NCI-H524 (cell line): ENCODE measurements around the gene NUDT3.
"Not testable (repeated sequence)": the region's sequence is repeated elsewhere in the genome, so short reads cannot be mapped to it uniquely, and the experiment has no call there.

Experiments used
- DNase-seq, 2 experiments: peaks; one replicate each; lab custom pipeline; 2025; lab: John Stamatoyannopoulos, UW

The NUDT3 gene

DNA sequence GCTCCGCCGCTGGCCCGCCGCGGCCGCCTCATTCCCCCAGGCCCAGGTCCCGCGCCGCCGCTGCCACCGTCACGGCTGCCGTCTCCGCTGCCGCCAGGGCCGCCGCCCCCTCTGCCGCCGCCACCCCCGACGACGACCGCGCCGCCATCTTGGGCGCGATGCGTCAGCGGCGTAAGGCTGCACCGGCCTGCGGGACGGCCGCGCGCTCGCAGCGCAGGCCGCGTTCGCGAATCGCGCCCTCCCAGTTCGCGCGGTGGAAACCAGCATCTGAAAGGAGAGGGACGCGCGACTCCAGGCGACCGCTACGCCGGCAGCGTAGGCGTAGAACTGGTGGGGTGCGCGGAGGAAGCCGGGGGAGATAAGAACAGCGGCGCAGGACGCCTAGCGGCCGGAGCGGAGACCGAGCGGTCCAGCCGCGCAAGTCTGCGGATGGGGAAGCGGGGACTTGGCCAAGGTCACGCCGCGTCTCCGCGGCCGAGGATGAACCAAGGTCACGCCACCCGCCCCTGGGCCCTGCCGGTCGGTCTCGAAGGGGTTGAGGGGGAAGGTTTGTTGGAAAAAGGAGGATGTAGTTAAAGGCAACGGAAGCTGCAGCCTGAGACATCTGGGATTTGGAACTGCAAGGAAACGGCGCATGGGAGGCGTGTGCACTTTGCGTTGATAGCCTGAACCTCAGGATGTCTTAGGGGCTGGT, at the start of gene NUDT3:
Gene NUDT3 (minus strand): TSS at position 173 of the 694 bp plus-strand sequence. CDS start 307 bp downstream, outside the sequence.
- DNase-seq, result peak; percentile 92

DNA sequence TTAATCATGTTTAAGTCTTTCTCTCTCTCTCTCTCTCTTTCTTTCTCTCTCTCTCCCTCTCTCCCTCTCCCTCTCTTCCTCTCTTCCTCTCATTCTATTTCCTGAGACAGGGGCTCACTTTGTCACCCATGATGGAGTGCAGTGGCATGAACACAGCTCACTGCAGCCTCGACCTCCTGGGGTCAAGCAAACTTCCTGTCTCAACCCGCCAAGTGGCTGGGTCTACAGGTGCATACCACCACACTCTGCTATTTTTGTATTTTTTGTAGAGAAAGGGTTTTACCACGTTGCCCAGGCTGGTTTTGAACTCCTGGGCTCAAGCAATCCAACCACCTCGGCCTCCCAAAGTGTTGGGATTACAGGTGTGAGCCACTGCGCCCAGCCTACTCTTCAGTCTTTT, 49.1 kb upstream of the NUDT3 start:
- no peak for DNase-seq

DNA sequence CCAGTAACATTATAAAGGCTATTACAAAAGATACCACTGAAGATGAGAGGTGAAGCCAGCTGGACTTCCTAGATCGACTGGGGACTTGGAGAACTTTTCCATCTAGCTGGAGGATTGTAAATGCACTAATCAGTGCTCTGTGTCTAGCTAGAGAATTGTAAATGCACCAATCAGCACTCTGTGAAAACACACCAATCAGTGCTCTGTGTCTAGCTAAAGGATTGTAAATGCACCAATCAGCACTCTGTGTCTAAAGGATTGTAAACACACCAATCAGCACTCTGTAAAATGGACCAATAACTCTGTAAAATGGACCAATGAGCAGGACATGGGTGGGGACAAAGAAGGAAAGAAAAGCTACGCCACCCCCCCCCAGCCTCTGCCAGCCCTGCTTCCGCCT, 47.0 kb upstream of the NUDT3 start:
- DNase-seq, result no peak

DNA sequence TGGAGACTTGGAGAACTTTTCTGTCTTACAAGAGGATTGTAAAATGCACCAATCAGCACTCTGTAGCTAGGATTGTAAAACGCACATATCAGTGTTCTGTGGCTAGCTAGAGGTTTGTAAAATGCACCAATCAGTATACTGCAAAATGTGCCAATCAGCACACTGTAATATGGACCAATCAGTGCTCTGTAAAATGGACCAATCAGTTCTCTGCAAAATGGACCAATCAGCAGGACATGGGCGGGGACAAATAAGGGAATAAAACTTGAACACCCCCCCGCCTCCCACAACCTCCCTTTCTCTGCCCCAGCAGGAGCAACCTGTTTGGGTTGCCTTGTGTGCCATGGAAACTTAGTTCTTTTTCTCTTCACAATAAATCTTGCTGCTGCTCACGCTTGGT, 46.2 kb upstream of the NUDT3 start:
- DNase-seq, result no peak

DNA sequence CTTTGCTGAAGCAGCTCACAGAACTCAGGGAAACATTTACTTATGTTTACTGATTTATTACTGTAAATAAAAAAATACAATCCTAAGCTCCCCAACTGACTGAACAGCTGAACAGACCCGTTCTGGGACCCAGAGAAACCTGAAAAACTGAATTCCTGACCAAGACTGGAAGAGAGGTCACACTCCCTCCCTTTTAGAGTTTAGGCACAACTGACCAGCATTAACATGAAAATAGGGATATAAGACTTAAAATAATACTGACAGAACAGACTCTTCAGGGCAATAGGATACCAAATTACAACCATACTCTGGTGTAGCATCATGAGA, 45.1 kb upstream of the NUDT3 start:
- DNase-seq, result no peak

DNA sequence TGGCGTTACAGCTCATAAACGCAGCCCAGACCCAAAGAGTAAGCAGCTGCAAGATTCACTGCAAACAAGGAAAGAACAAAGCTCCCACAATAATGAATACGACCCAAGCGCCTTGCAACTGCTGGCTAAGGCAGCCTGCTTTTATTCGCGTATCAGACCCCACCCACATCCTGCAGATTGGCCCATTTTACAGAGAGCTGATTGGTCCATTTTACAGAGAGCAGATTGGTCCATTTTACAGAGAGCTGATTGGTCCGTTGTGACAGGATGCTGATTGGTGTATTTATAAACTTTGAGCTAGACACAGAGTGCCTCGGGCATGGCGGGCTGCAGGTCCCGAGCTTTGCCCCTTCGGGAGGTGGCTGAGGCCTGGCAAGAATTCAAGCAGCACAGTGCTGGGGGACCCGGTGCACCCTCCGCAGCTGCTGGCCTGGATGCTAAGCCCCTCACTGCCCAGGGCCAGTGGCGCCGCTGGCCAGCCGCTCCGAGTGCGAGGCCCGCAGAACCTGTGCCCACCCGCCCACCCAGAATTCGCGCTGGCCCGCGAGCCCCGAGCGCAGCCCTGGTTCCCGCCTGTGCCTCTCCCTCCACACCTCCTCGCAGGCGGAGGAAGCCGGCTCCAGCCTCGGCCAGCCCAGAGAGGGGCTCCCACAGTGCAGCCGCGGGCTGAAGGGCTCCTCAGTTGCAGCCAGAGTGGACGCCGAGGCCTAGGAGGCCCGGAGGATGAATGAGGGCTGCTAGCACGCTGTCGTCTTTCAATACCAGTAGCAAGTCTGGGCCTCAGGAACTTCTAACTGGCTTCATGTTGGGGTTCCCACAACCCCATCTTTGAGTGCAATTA, 44.6 kb upstream of the NUDT3 start:
- DNase-seq, result no peak

DNA sequence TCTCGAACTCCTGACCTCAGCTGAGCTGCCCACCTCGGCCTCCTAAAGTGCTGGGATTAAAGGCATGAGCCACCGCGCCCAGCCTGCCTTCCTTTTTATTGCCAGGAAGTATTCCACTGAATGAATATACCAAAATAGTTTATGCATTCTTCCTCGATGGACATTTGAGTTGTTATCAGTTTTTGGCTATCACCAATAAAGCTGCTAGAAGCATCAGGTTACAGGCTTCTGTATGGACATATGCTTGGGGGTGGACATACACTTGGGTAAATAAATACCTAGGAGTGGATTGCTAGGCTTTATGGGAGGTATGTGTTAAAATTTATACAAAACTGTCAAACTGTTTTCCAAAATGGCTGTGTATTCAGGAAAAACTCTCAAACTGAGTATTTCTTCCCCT, 43.4 kb upstream of the NUDT3 start:
- no peak for DNase-seq

DNA sequence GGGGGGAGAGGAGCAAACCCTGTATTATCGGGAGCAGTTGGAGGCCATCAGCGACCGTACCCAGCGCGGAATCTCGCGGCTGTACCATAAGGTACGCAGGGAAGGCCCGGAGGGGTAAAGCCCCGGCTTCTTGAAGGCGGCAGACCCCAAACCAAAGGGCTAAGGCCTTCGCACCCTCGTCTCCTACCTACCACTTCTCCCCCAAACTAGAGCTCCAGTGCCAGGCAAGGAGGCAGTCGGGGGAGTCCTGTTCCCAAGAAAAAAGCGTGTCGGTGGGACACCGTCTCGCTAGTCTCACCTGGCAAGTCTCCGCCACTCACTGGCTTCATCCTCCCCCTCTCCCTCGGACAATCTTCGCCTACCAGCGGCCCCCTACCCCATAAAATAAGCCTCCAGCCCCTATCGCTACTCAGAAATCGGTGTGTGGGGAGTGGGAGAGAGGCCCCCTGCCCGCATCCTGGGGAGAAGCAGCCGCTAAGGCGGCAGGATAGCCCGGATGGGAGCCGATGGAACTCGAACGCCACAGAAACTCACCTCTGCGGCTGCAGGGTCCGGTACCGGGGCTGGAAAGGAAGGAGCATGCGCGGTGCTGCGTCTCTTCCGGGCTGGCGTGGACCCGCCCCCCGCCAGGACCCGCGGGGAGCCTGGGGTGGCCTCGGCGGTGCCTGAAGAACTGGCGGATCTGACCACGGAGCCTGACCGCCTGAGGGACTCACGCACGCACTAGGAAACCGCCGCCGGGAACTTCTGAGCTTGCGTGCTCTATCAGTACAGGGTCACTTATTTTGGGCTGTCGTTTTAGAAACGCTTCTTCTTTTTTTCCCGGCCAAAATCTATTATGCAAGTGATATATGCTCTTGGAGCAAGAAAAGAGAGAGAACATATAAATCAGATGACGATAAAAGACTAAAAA, 33.3 kb upstream of the NUDT3 start, which contains the start of gene RPS10:
Gene RPS10 (minus strand): TSS at position 572 of the 913 bp plus-strand sequence. CDS start 848 bp downstream, outside the sequence.
- DNase-seq, result peak; percentile 86 to 93

DNA sequence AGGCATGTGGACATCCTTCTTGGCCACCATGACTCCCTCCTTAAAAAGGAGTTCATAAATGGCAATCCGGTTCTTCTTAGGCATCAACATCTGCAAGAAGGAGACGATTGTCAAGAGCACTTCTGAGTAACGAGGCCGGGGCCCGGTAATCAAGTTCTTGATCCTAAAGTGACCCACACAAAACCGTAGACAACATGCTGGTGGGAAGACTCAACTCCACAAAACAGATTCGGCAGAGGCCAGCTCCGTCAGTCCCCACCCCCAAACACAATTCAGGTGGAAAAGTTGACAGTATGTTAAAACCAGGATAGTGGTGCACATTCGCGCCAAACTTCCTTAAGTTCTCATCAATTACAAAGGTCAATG, 32.6 kb upstream of the NUDT3 start:
- no peak for DNase-seq

DNA sequence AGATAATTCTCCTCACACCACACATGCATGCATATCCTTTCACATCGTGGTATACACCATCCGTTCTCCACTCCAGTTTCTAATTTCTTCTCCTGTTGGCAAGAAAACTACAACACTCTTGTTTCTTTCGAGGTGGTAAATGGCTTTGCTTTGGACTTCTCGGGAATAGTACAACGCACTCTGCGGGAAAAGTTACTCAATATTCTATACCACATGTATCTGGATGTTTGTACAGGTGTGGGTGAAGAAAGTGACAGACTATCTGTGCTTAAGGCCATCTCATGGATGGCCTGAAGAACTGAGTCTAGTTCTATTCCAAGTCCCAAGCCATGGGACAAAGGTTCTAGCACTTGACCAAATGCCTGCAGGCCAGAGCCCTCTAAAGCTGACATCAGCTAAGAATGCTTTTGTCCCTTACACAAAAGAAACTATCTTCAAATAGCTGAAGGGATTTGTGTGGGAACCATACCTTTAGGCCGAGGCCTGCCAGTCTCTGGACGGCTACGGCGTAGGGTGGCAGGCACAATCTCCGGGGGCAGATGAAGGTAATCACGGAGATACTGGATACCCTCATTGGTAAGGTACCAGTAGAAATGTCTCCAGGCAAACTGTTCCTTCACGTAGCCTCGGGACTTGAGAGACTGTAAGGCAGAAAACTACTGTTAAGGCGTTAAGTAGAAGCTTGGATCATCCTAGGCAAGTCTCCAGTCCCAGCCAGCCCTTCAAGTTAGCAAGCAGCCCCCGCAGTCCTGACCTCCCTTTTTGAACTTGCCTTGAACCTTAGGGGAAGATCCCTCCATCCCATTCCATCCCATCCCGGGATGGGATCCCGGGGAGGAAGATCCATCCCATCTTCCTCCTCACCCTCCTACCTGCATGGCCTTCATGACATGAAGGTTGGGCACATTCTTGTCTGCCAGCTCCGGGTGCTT, 32.0 kb upstream of the NUDT3 start:
- no peak for DNase-seq

DNA sequence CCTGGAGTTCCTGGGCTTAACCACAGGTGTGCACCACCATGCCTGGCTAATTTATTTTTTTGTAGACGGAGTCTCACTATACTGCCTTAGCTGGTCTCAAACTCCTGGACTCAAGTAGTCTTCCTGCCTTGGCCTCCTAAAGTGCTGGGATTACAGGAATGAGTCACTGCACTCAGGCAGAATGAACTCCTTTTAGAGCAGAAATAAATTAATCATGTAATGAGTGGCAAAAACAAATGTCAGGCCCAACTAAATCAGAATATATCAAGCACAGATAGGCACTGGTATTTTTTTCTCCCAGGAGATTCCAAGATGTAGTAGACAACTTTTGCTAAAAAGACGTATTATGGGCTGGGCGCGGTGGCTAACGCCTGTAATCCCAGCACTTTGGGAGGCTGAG, 30.8 kb upstream of the NUDT3 start:
- DNase-seq, result no peak

DNA sequence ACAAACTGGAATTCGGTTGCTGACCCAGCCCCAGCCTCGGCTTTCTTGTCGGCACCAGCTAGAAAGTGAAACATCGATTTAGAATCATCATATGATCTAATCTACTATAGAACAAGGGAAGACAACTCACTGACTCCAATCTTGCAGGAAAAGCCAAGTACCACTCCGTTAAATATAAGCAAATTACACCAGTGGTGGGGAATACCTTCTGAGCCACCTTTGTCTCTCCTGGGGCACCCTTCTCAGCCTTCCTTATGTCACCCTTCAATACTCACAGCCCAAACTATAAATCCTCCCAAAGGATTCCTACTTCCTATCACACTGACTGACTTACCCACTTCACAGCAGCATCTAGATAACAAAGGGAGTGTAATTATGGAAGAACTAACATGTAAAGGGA, 25.9 kb upstream of the NUDT3 start:
- no peak for DNase-seq

DNA sequence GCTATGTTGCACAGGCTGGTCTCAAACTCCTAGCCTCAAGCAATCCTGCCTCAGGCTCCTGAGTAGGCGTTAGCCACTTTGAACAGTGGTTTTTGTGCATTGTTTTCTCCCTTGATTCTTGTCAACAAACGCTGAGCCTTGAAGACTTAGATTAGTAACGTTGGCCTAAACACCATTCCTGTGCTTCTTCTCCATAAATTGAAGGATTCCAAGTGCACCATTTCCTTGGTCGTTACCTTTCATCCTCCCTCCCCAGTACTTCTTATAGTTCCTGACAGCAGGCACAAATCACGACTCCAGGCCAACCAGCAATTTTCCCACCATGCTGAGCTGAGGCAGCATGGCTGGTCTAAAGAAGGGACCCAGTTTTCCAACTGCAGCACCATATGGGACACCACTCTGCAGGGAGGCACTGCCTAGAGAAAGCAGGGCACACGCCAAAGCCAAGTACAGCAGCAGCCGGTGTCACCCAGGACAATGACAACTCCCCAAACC, 24.5 kb upstream of the NUDT3 start:
- no peak for DNase-seq

DNA sequence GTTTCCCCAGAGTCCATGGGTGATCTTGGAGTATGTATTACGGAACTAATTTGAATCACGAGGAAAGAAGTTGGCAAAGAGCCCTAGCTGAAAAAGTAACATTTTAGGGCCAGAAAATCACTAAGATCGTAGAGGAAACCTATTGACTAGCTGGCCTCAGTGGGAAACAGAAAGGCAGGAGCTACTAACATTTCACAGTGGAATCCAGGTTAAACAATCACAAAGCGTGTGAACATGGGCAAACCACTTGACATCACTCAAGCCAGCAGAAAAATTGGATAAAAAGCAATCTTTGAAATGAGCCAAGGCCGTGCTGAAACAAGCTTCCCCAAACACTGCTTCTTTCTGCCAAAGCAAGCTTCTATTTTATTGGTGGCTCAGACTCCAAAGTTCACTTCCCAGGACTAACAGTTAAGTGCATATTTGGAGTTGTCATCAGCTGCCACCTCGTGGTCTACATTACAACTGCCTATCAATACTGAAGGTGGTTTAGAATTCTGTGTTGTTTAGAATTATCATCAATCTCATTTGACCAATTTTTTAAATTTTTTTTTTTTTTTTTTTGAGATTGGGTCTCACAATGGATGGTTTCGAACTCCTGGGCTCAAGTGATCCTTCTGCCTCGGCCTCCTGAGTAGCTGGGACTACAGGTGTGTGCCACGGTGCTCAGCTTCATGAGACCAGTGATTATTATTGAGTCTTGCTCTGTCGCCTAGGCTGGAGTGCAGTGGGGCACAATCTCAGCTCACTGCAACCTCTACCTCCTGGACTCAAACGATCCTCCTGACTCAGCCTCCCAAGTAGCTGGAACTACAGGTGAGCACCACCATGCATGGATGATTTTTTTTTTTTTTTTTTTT, 22.8 kb upstream of the NUDT3 start:
- peak; percentile 11 to 70 for DNase-seq

DNA sequence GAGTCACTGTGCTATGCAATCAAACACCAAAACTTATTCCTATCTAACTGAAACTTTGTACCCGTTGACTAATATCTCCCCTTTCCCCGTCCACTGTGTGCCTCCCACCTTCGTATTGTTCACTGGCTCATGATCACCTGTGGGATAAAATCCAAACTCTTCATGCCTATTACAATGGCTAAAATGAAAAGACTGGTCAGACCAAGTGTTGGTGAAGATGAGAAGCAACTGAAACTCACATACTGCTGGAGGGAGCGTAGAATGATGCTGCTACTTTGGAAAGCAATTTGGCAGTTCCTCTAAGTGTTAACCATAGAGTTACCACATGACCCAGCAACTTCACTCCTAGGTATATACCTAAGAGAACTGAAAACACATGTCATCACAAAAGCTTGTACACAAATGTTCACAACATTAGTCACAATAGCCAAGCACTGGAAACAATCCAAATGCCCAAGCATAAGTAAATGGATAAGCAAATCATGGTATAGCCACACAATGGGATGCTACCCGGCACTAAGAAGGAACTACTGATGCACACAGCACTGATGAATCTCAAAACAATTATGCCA, 20.3 kb upstream of the NUDT3 start:
- DNase-seq, result no peak

DNA sequence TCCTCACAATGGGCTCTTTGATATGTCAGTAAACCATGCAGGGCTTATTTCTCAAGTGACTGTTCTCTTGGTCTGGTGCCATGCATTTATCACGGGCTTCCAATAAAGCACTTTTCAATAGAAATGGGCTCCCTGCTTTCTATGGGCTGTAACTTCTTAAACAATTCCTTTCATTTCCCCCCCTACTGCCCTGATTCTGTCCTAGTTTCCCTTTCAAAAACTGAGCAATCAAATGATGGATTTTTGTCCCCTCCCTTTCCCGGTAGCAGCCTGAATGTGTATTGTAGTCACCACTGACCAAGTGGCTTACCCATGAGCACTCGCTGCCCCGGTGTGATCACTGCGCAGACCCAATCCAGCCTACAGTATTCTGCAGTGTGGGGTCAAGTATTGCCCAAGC, 19.5 kb upstream of the NUDT3 start:
- DNase-seq, result no peak

DNA sequence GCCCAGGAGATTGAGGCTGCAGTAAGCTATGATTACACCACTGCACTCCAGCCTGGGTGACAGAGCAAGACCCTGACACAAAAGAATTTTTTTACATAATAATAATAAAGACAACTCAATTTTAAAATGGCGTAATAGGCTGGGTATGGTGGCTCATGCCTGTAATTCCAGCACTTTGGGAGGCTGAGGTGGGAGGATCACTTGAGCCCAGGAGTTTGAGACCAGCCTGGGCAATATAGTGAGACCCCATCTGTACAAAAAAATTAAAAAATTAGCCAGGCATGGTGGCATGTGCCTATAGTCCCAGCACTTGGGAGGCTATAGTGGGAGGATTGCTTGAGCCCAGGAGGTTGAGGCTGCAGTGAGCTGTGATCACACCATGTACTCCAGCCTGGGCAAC, 15.4 kb upstream of the NUDT3 start:
- not testable (repeated sequence) for DNase-seq

DNA sequence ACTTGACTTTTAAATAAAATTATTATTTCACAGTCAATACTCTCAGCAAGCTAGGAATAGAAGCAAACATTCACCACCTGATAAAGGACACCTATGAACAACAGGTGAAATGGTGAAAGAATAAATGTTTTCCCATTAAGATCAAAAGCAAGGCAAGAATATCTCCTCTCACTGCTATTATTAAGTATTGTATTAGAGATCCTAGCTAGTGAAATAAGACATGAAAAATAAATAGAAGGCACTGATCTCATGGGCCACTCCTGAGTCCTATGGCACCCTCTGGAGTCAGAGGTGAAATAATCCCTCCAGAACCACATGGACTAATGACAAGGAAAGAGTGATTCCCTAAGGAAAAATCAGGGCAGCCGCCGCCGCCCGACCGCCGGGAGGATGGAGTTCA, 4.0 kb upstream of the NUDT3 start:
- DNase-seq, result no peak

DNA sequence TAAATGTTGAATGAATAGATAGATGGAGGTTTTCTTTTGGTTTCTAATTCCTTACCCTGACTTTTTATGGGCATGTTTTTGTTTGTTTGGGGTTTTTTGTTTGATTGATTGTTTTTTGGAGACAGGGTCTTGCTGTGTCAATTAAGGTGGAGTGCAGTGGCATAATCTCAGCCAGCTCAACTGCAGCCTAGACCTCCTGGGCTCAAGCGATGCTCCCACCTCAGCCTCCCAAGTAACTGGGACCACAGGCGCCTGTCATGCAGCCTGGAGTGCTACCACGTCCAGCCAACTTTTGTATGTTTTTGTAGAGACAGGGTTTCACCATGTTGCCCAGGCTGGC, 1.5 kb upstream of the NUDT3 start:
- no peak for DNase-seq
